ENCODE results near the gene IGFL1. TPM values are rescaled to one million over a fixed set of nuclear protein-coding genes. Genes with fewer than 3 reads are reported as not detected.
"Not testable (repeated sequence)": the region's sequence is repeated elsewhere in the genome, so short reads cannot be mapped to it uniquely, and the experiment has no call there.

The IGFL1 gene
- total RNA-seq, 1 experiment from 2014 or later: not detected

DNA sequence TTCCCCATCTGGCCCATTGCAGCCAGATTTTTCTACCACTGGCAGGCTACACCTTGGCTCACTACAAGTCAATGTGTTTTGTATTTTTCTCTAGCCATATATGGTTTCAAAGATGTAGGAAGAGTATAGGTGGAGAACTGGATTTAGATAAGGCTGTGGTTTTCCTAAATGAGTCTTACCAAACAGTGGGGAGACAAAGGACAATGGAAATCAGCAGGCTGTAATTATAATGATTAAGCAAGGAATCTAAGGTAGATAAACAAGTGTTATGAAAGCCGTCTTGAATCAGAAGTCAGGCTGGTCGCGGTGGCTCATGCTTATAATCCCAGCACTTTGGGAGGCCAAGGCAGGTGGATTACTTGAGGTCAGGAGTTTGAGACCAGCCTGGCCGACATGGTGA lies 11.2 kb downstream of the IGFL1 start:
- Mint-ChIP-seq H3K4me1 (ENCODE audit: low read depth, unreplicated experiment) (peaks cover 16% of the 10 kb centered on the region), H3K27me3 (ENCODE audit: unreplicated experiment) (peaks cover 100% of the 10 kb centered on the region), H3K36me3 (ENCODE audit: insufficient read depth, unreplicated experiment) (no peaks in the 10 kb centered on the region), H3K9me3 (ENCODE audit: low read depth, unreplicated experiment) (no peaks in the 10 kb centered on the region), H3K27ac (ENCODE audit: unreplicated experiment) (no peak overlapping the region), H3K4me3 (ENCODE audit: low read depth, unreplicated experiment) (no peak overlapping the region)
- intact Hi-C loops (cut with micrococcal nuclease; ENCODE audit: unreplicated experiment): loop anchor here (1.0 kb wide), 1 partner anchor 8 kb away; no protein-coding TSS in a partner anchor
- no peak for DNase-seq
- CTCF ChIA-PET: interaction anchor here (0.6 to 0.7 kb wide), 2 partner anchors 22 to 180 kb away, joined by 4 to 6 read pairs; no protein-coding TSS in a partner anchor
- BruUV-seq (replicated peaks): no TSS peak
- TF ChIP-seq, protein P1, sequence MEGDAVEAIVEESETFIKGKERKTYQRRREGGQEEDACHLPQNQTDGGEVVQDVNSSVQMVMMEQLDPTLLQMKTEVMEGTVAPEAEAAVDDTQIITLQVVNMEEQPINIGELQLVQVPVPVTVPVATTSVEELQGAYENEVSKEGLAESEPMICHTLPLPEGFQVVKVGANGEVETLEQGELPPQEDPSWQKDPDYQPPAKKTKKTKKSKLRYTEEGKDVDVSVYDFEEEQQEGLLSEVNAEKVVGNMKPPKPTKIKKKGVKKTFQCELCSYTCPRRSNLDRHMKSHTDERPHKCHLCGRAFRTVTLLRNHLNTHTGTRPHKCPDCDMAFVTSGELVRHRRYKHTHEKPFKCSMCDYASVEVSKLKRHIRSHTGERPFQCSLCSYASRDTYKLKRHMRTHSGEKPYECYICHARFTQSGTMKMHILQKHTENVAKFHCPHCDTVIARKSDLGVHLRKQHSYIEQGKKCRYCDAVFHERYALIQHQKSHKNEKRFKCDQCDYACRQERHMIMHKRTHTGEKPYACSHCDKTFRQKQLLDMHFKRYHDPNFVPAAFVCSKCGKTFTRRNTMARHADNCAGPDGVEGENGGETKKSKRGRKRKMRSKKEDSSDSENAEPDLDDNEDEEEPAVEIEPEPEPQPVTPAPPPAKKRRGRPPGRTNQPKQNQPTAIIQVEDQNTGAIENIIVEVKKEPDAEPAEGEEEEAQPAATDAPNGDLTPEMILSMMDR (IDR thresholded peaks at IDR 0.05; ENCODE audit: unreplicated experiment): no peak

DNA sequence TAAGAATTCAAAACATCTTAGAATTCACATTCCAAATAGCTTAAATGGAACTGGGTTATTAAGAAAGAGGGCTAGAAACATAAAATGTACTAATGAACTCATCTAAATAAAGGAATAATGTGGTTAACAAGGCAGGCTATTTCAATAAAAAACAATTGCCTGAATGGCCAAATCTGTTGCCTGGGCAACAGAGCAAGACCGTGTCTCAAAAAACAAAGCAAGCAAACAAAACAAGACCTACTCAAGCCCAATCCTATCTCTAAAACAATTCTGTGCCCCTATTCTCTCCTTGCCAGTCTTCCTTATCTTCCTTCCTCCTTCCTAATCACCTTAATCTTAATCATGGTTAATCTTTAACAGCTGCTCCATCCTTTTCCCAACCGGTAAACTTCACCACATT lies 12.1 kb downstream of the IGFL1 start:
- intact Hi-C loops (cut with micrococcal nuclease; ENCODE audit: unreplicated experiment): no loop called here
- no peak for DNase-seq
- Mint-ChIP-seq H3K27ac (ENCODE audit: unreplicated experiment) (no peak overlapping the region), H3K27me3 (ENCODE audit: unreplicated experiment) (peaks cover 100% of the 10 kb centered on the region), H3K4me3 (ENCODE audit: low read depth, unreplicated experiment) (no peak overlapping the region), H3K36me3 (ENCODE audit: insufficient read depth, unreplicated experiment) (no peaks in the 10 kb centered on the region), H3K9me3 (ENCODE audit: low read depth, unreplicated experiment) (no peaks in the 10 kb centered on the region), H3K4me1 (ENCODE audit: low read depth, unreplicated experiment) (peaks cover 16% of the 10 kb centered on the region)
- BruUV-seq (replicated peaks): no TSS peak
- TF ChIP-seq, protein P1 (IDR thresholded peaks at IDR 0.05; ENCODE audit: unreplicated experiment): no peak
- CTCF ChIA-PET: interaction anchor here (0.6 to 0.7 kb wide), 2 partner anchors 21 to 334 kb away, joined by 4 to 6 read pairs; no protein-coding TSS in a partner anchor

DNA sequence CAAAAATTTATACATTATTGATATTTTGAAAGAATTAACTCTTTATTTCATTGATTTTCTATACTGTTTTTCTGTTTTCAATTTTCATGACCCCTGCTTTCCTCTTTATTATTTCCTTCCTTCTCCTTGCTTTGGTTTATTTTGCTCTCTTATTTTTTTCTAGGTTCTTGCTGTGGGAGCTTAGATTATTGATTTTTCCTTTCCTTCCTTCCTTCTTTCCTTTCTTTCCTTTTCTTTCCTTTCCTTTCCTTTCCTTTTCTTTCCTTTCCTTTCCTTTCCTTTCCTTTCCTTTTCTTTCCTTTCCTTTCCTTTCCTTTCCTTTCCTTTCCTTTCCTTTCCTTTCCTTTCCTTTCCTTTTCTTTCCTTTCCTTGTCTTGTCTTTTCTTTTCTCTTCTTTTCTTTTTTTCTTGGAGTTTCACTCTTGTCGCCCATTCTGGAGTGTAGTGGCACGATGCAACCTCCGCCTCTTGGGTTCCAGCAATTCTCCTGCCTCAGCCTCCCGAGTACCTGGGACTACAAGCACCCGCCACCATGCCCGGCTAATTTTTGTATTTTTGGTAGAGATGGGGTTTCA lies 13.6 kb downstream of the IGFL1 start:
- H3K27me3 Mint-ChIP-seq (ENCODE audit: unreplicated experiment): peaks cover 100% of the 10 kb centered on the region
- DNase-seq; H3K4me3 Mint-ChIP-seq (ENCODE audit: low read depth, unreplicated experiment); CTCF ChIA-PET; BruUV-seq (replicated peaks); H3K27ac Mint-ChIP-seq (ENCODE audit: unreplicated experiment); H3K9me3 Mint-ChIP-seq (ENCODE audit: low read depth, unreplicated experiment); H3K36me3 Mint-ChIP-seq (ENCODE audit: insufficient read depth, unreplicated experiment); intact Hi-C loops (cut with micrococcal nuclease; ENCODE audit: unreplicated experiment): not testable (repeated sequence)
- H3K4me1 Mint-ChIP-seq (ENCODE audit: low read depth, unreplicated experiment): peaks cover 16% of the 10 kb centered on the region

DNA sequence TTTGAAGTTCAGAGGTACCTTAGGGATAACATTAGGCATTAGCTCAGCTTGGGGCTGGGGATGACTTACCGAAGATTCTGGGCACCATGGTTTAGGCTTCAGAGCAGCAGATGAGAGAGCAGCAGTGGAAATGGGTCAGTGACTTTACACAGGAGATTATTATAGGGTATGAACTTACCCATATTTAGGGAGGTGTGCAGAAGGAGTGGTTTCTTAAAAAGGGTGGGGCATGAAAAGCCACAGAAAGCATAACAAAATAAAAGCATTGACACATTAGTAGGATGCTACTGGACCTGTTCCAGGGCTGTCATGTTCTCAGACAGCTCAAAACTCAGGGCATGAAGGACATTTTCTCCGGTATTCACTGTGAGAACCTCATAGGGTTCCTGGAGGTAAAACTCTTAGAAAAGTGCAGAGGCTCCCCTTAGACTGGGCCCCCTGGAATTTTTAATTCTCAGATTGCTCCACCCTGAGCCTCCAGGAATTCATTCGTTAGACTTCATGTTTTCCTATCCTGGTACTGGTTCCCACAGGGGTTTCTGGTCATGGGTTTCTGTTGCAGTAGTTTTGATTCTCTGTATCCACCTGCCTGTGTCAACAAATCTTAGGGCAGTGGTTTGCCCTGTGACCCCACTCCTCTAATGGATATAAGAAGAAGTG lies 20.7 kb downstream of the IGFL1 start:
- CTCF ChIA-PET: no interaction called here
- peaks cover 90% of the 10 kb centered on the region for H3K27me3 Mint-ChIP-seq (ENCODE audit: unreplicated experiment)
- BruUV-seq (replicated peaks): no TSS peak
- intact Hi-C loops (cut with micrococcal nuclease; ENCODE audit: unreplicated experiment): no loop called here
- no peaks in the 10 kb centered on the region for H3K36me3 Mint-ChIP-seq (ENCODE audit: insufficient read depth, unreplicated experiment)
- peaks cover 1% of the 10 kb centered on the region for H3K9me3 Mint-ChIP-seq (ENCODE audit: low read depth, unreplicated experiment)
- TF ChIP-seq, protein P1 (IDR thresholded peaks at IDR 0.05; ENCODE audit: unreplicated experiment): no peak
- peaks cover 22% of the 10 kb centered on the region for H3K4me1 Mint-ChIP-seq (ENCODE audit: low read depth, unreplicated experiment)
- no peak overlapping the region for H3K4me3 Mint-ChIP-seq (ENCODE audit: low read depth, unreplicated experiment)
- no peak for DNase-seq
- H3K27ac Mint-ChIP-seq (ENCODE audit: unreplicated experiment): no peak overlapping the region

DNA sequence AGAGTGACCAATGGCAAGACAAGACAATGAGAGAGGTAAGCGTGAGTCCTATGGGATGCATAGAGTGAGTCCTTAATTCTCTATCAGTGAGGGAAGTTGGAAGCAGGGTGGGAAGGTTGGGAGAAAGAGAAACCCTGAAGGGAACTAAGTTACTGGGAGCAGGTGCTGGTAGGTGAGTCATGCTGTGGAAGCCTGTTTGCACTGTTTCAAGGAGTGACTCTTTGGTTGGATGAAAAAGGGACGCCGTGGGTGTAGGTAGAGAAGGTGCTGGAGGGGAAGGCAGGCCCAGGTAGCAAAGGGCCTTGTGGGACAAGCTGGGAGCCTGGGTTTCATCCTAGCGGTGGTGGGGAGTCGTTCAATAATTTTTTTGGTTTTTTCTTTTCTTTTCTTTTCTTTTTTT lies 21.9 kb downstream of the IGFL1 start:
- no peak for DNase-seq
- CTCF ChIA-PET: no interaction called here
- Mint-ChIP-seq H3K4me3 (ENCODE audit: low read depth, unreplicated experiment) (no peak overlapping the region), H3K36me3 (ENCODE audit: insufficient read depth, unreplicated experiment) (no peaks in the 10 kb centered on the region), H3K27ac (ENCODE audit: unreplicated experiment) (no peak overlapping the region), H3K27me3 (ENCODE audit: unreplicated experiment) (peaks cover 90% of the 10 kb centered on the region), H3K9me3 (ENCODE audit: low read depth, unreplicated experiment) (peaks cover 3% of the 10 kb centered on the region), H3K4me1 (ENCODE audit: low read depth, unreplicated experiment) (peaks cover 22% of the 10 kb centered on the region)
- intact Hi-C loops (cut with micrococcal nuclease; ENCODE audit: unreplicated experiment): no loop called here
- BruUV-seq (replicated peaks): no TSS peak
- TF ChIP-seq, protein P1 (IDR thresholded peaks at IDR 0.05; ENCODE audit: unreplicated experiment): no peak
